A549 (cell line): ENCODE measurements around the gene BRI3. TPM values are rescaled to one million over a fixed set of nuclear protein-coding genes. Genes with fewer than 3 reads are reported as not detected.

Experiments
- ATAC-seq, 2 experiments: fragments of 200-7000 bp in 1 of 2; fragments of >200 bp in 1 of 2; cut with Nextera tagmentation in 1 of 2; cut with Tn5 transposase in 1 of 2; 3 replicates each; pipeline versions ENCODE4 v1.8.0 to v1.9.1; 2018 to 2020; ENCODE audit warnings: mild to moderate bottlenecking in 1 of 2, moderate library complexity in 1 of 2
- CTCF ChIA-PET: fragments of 300-600 bp; sonication (Branson Sonifier 250); formaldehyde crosslinking; extraction: SDS; loops from one replicate; lab custom pipeline; 2021; ENCODE audit warnings: antibody characterized with exemption, inconsistent platforms; lab: Yijun Ruan, JAX
- POLR2A ChIA-PET: fragments of 350-600 bp; formaldehyde crosslinking; extraction: SDS; loops from one replicate; lab custom pipeline; 2021; ENCODE audit warnings: antibody characterized with exemption, inconsistent platforms; lab: Yijun Ruan, JAX
- DNase-seq, 2 experiments: peaks; one replicate each; pipeline versions ENCODE4 v3.0.0 to v3.0.0-alpha.2; 2011 to 2016; ENCODE audit warnings: low read depth in 1 of 2, low spot score in 1 of 2
- FAIRE-seq: peaks from 2 replicates; lab custom pipeline; 2011; peaks lifted over from hg19 to GRCh38; lab: Jason Lieb, UNC
- H3K27ac ChIP-seq, 2 experiments: fragments of >200 bp; sonication (Bioruptor Twin); formaldehyde crosslinking; 3 replicates each; pipeline ENCODE4 v1.5.1; 2016 to 2017
- H3K4me1 ChIP-seq: fragments of >200 bp; sonication (Bioruptor Twin); formaldehyde crosslinking; 3 replicates; pipeline ENCODE4 v1.6.1; 2016
- H3K4me2 ChIP-seq: fragments of >200 bp; sonication (Bioruptor Twin); formaldehyde crosslinking; 3 replicates; pipeline ENCODE4 v1.6.1; 2016
- H3K4me3 ChIP-seq: fragments of >200 bp; sonication (Bioruptor Twin); formaldehyde crosslinking; 3 replicates; pipeline ENCODE4 v1.5.1; 2016
- H3K9me3 ChIP-seq: fragments of >200 bp; sonication (Bioruptor Twin); formaldehyde crosslinking; 3 replicates; pipeline ENCODE4 v1.6.1; 2016
- BHLHE40 ChIP-seq: IDR thresholded peaks from 2 replicates; pipeline ENCODE4 v1.6.1; 2012; ENCODE audit warnings: low read depth, low read length, inconsistent platforms
- CTCF ChIP-seq: fragments of >200 bp; sonication (Bioruptor Twin); formaldehyde crosslinking; IDR thresholded peaks from 3 replicates; pipeline ENCODE4 v1.5.1; 2016
- EHMT2 ChIP-seq: fragments of 200-600 bp; sonication (generic); IDR thresholded peaks from 2 replicates; pipeline ENCODE4 v1.6.1; 2016; ENCODE audit warnings: antibody characterized with exemption, low read depth, mild to moderate bottlenecking, moderate library complexity
- EP300 ChIP-seq, 2 experiments: fragments of >200 bp; sonication (Bioruptor Twin); formaldehyde crosslinking; IDR thresholded peaks; 2 replicates in 1 of 2; 3 replicates in 1 of 2; pipeline ENCODE4 v1.6.1; 2016 to 2017
- ESRRA ChIP-seq: fragments of 150-350 bp; IDR thresholded peaks from 2 replicates; pipeline ENCODE4 v1.6.1; 2014; ENCODE audit warnings: mild to moderate bottlenecking, low read length, borderline replicate concordance
- FOSB ChIP-seq: fragments of 250-450 bp; sonication (Bioruptor Pico); IDR thresholded peaks from 2 replicates; pipeline ENCODE4 v1.5.0; 2020; ENCODE audit warnings: mild to moderate bottlenecking, moderate library complexity
- HEYL ChIP-seq: fragments of 250-450 bp; sonication (Bioruptor Pico); IDR thresholded peaks from 2 replicates; pipeline ENCODE4 v1.8.0; 2021; ENCODE audit warnings: mild to moderate bottlenecking, moderate library complexity
- HMGXB4 ChIP-seq: fragments of 250-450 bp; sonication (Bioruptor Pico); IDR thresholded peaks from 2 replicates; pipeline ENCODE4 v1.5.0; 2021; ENCODE audit warnings: mild to moderate bottlenecking, moderate library complexity, borderline replicate concordance
- JUN ChIP-seq, 2 experiments: fragments of >200 bp; sonication (Bioruptor Twin); formaldehyde crosslinking; IDR thresholded peaks; 2 replicates in 1 of 2; 3 replicates in 1 of 2; pipeline ENCODE4 v1.6.1; 2016 to 2017
- JUNB ChIP-seq: fragments of >200 bp; sonication (Bioruptor Twin); formaldehyde crosslinking; IDR thresholded peaks from 2 replicates; pipeline ENCODE4 v1.6.1; 2016
- MAZ ChIP-seq: fragments of 150-350 bp; IDR thresholded peaks from 2 replicates; pipeline ENCODE4 v1.6.1; 2014; ENCODE audit warnings: antibody characterized with exemption, low read depth, low read length, borderline replicate concordance
- NFE2L2 ChIP-seq: fragments of 150-350 bp; conservative IDR thresholded peaks from 2 replicates; pipeline ENCODE4 v1.6.1; 2014; ENCODE audit warnings: low read length
- PBX3 ChIP-seq: IDR thresholded peaks from 2 replicates; pipeline ENCODE4 v1.6.1; 2012
- POLR2AphosphoS2 ChIP-seq: conservative IDR thresholded peaks from 2 replicates; pipeline ENCODE4 v1.6.1; 2012; ENCODE audit warnings: low read length, improper control_type of control experiment, inconsistent platforms
- REST ChIP-seq: fragments of 200-600 bp; sonication (generic); IDR thresholded peaks from 2 replicates; pipeline ENCODE4 v1.6.1; 2016; ENCODE audit warnings: antibody characterized with exemption, mild to moderate bottlenecking, moderate library complexity
- RFX5 ChIP-seq: fragments of 450-650 bp; IDR thresholded peaks from 2 replicates; pipeline ENCODE4 v1.7.1; 2014; ENCODE audit warnings: antibody characterized with exemption, mild to moderate bottlenecking, moderate library complexity
- TFCP2L1 ChIP-seq: fragments of 250-450 bp; sonication (Bioruptor Pico); IDR thresholded peaks from 2 replicates; pipeline ENCODE4 v1.5.0; 2021; ENCODE audit warnings: mild to moderate bottlenecking
- USF2 ChIP-seq: fragments of 450-650 bp; IDR thresholded peaks from 2 replicates; pipeline ENCODE4 v1.6.1; 2014; ENCODE audit warnings: antibody characterized with exemption
- ZFP36 ChIP-seq: fragments of 450-650 bp; IDR thresholded peaks from 2 replicates; pipeline ENCODE4 v1.6.1; 2014; ENCODE audit warnings: borderline replicate concordance; ENCODE audit not compliant: partially characterized antibody
- ZSCAN20 ChIP-seq: fragments of 250-450 bp; sonication (Bioruptor Pico); IDR thresholded peaks from 2 replicates; pipeline ENCODE4 v1.8.0; 2022; ENCODE audit warnings: mild to moderate bottlenecking, moderate library complexity
- WGBS: methylation state at CpG from one replicate; pipeline ENCODE4 v1.1.6; 2017; ENCODE audit errors: missing lambda C conversion rate; 5-methylcytosine and 5-hydroxymethylcytosine counted together
- polyA plus RNA-seq, 4 experiments: library from polyadenylated mRNA; depleted of rRNA in 3 of 4; stranded (reverse); fragments of >200 nt; fragmentation: RNase III in 1 of 4; extraction: RNeasy Plus Mini Kit Qiagen cat#74134 plus additional on column Dnase treatment in 1 of 4; gene quantifications; 2 replicates in 3 of 4; 3 replicates in 1 of 4; pipeline ENCODE4 v1.2.3, GENCODE V29; 2011 to 2017

The BRI3 gene
- polyA plus RNA-seq, 2 of the 4 experiments (the other 2 are of a cell fraction) = 61.0 to 73.0 TPM

- H3K4me3 ChIP-seq = no peak overlapping the region
- WGBS = 87% methylated on average over 7 of the region's 8 CpGs
- no peak overlapping the region for H3K4me2 ChIP-seq
- ATAC-seq = no peak
- TF ChIP-seq ESRRA = no peak
- TF ChIP-seq RFX5 = no peak
- no peak for TF ChIP-seq REST
- TF ChIP-seq BHLHE40 = no peak
- TF ChIP-seq FOSB (CRISPR knock-in tag) = no peak
- no peak for TF ChIP-seq EHMT2
- TF ChIP-seq ZSCAN20 (CRISPR knock-in tag) = no peak
- no peak for TF ChIP-seq ZFP36
- no peak for TF ChIP-seq TFCP2L1 (CRISPR knock-in tag)
- no peak for TF ChIP-seq PBX3
- no peak for TF ChIP-seq HMGXB4 (CRISPR knock-in tag)
- no peak for TF ChIP-seq MAZ
- TF ChIP-seq EP300 (IDR thresholded peaks at IDR 0.05) = no peak
- no peak for TF ChIP-seq NFE2L2
- TF ChIP-seq POLR2AphosphoS2 = no peak
- TF ChIP-seq, all 56 proteins: peak for 0
- FAIRE-seq = no peak
- Histone ChIP-seq H3K9me3 (no peaks in the 10 kb centered on the region), H3K4me1 (no peaks in the 10 kb centered on the region), H3K27ac (no peak overlapping the region)
- no peak for DNase-seq
- POLR2A ChIA-PET = interaction anchor here (0.6 kb wide), 1 partner anchor 21 kb away, joined by 4 read pairs; no protein-coding TSS in a partner anchor
- CTCF ChIA-PET = interaction anchor here (0.5 to 3.5 kb wide), 3 partner anchors 15 to 104 kb away, joined by 3 to 10 read pairs (median 3); partner anchors contain the start of gene BAIAP2L1
Measured at GRCh38 chr7:98309566-98309965, 28.1 kb downstream of the BRI3 start.

- DNase-seq (no peak), FAIRE-seq (no peak), ATAC-seq (no peak; a peak in 2 of 6 replicates)
- Histone ChIP-seq H3K4me1 (no peaks in the 10 kb centered on the region), H3K9me3 (no peaks in the 10 kb centered on the region), H3K4me3 (no peak overlapping the region), H3K27ac (no peak overlapping the region), H3K4me2 (no peak overlapping the region)
- CTCF ChIA-PET = no interaction called here
- POLR2A ChIA-PET = no interaction called here
- TF ChIP-seq ZFP36 = no peak
- no peak for TF ChIP-seq ZSCAN20 (CRISPR knock-in tag)
- no peak for TF ChIP-seq NFE2L2
- TF ChIP-seq JUNB = no peak
- TF ChIP-seq JUN (IDR thresholded peaks at IDR 0.05) = no peak
- no peak for TF ChIP-seq PBX3
- TF ChIP-seq HEYL (CRISPR knock-in tag) = no peak
- TF ChIP-seq CTCF = no peak
- no peak for TF ChIP-seq POLR2AphosphoS2
- TF ChIP-seq ESRRA = no peak
- TF ChIP-seq EP300 (IDR thresholded peaks at IDR 0.05) = no peak
- no peak for TF ChIP-seq USF2
- WGBS = 77% methylated on average over 7 of the region's 7 CpGs
Measured at GRCh38 chr7:98312201-98312600, 30.7 kb downstream of the BRI3 start.
